Coronary artery (tissue), 2 donors: ENCODE measurements around the gene PTGDS.

ENCODE experiments used
- DNase-seq: peaks from one replicate; pipeline ENCODE4 v3.0.0-alpha.2; 2017; ENCODE audit warnings: low spot score
- H3K27ac ChIP-seq, 2 donors: fragments of 200-600 bp; sonication (generic); one replicate each; pipeline ENCODE4 v1.5.1; 2016 to 2019
- H3K4me3 ChIP-seq: fragments of 200-600 bp; sonication (generic); 2 replicates; pipeline ENCODE4 v1.5.1; 2016; ENCODE audit warnings: mild to moderate bottlenecking, moderate library complexity
- TF ChIP-seq, protein P1 (sequence below): fragments of 200-600 bp; sonication (generic); IDR thresholded peaks from one replicate; pipeline ENCODE4 v1.5.1; 2019; ENCODE audit warnings: antibody characterized with exemption

PTGDS gene

GRCh38 chr9:136974817-136975535 lies 2.3 kb upstream of the PTGDS start:
- Histone ChIP-seq H3K27ac (peak overlapping the region in 1 of 2 donors; percentile 19), H3K4me3 (no peak overlapping the region)

DNA sequence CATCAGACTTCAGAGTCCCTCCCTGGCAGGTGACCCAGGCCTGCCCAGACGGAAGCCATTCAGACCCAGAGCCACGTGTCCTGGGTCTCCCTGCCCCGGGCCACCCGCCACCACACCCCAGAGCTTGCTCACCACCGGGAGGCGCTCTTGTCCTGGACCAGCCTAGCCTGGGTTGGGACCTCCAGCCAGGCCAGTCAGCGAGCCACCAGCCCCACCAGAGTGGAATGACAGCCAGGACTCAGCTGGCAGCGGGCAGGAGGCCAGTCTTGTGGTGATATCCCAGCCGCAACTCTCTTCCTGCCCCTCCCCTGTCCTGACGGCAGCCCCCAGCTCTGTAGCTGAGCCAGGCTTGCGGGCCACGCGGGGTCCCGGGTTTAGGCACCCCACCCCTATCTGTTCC lies 1.7 kb upstream of the PTGDS start:
- DNase-seq = no peak
- Histone ChIP-seq H3K4me3 (no peak overlapping the region), H3K27ac (peak overlapping the region in 1 of 2 donors; percentile 19)
- TF ChIP-seq, protein P1, sequence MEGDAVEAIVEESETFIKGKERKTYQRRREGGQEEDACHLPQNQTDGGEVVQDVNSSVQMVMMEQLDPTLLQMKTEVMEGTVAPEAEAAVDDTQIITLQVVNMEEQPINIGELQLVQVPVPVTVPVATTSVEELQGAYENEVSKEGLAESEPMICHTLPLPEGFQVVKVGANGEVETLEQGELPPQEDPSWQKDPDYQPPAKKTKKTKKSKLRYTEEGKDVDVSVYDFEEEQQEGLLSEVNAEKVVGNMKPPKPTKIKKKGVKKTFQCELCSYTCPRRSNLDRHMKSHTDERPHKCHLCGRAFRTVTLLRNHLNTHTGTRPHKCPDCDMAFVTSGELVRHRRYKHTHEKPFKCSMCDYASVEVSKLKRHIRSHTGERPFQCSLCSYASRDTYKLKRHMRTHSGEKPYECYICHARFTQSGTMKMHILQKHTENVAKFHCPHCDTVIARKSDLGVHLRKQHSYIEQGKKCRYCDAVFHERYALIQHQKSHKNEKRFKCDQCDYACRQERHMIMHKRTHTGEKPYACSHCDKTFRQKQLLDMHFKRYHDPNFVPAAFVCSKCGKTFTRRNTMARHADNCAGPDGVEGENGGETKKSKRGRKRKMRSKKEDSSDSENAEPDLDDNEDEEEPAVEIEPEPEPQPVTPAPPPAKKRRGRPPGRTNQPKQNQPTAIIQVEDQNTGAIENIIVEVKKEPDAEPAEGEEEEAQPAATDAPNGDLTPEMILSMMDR = no peak

More at GRCh38 chr9:136974817-136975535, 2.3 kb upstream of the PTGDS start:
- TF ChIP-seq, protein P1 = no peak
- DNase-seq = no peak

DNA sequence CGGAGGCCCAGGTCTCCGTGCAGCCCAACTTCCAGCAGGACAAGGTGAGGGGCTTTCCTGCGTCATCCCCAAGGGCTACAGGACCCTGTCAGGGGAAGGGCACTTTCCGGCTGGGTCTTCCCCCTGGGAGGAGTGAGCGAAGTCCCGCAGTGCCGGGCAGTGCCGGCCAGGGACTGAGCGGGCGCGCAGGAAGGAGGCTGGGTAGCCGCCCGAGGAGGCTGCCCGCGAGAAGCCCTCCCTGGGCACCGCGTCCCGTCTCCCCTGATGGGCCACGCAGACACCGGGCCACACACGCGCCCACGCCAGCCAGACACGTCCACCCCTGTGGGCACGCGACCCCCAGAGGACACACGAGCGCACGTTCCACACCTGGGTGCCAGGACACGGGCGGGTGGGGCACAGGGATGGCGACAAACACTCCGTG lies 357 bp downstream of the PTGDS start:
- no peak for DNase-seq
- TF ChIP-seq, protein P1 = no peak
- H3K4me3 ChIP-seq = peak overlapping the region; percentile 68
- peak overlapping the region in 1 of 2 donors; percentile 27 for H3K27ac ChIP-seq

- Histone ChIP-seq H3K27ac (peak overlapping the region in 1 of 2 donors; percentile 27), H3K4me3 (peak overlapping the region; percentile 68)
- TF ChIP-seq, protein P1 = no peak
- no peak for DNase-seq
Observed at GRCh38 chr9:136978073-136978864, 965 bp downstream of the PTGDS start.

DNA sequence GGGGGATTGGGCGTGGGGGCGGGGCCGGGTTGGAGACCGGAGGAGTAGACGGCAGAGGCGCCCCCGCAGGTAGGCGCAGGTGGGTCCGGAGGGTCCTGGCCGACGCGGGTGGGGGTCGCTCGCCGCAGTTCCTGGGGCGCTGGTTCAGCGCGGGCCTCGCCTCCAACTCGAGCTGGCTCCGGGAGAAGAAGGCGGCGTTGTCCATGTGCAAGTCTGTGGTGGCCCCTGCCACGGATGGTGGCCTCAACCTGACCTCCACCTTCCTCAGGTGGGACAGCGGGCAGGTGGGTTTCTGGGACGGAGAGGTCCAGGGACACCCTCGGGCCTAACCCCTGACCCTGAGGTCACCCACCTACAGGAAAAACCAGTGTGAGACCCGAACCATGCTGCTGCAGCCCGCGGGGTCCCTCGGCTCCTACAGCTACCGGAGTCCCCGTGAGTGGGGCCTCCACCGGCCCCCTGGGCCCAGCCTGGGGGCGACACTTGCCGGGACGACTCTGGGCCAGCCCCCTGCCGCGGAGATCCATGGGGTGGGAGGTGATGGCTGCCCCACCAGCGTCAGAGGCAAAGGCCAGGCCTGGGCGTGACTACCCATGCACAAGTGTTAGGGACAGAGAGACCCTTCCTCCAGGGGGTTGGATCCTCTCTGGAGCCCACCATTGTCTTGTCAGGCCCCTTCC lies 1.7 kb downstream of the PTGDS start:
- TF ChIP-seq, protein P1 = no peak
- H3K27ac ChIP-seq = peak overlapping the region in 1 of 2 donors; percentile 11
- DNase-seq = no peak
- no peak overlapping the region for H3K4me3 ChIP-seq

DNA sequence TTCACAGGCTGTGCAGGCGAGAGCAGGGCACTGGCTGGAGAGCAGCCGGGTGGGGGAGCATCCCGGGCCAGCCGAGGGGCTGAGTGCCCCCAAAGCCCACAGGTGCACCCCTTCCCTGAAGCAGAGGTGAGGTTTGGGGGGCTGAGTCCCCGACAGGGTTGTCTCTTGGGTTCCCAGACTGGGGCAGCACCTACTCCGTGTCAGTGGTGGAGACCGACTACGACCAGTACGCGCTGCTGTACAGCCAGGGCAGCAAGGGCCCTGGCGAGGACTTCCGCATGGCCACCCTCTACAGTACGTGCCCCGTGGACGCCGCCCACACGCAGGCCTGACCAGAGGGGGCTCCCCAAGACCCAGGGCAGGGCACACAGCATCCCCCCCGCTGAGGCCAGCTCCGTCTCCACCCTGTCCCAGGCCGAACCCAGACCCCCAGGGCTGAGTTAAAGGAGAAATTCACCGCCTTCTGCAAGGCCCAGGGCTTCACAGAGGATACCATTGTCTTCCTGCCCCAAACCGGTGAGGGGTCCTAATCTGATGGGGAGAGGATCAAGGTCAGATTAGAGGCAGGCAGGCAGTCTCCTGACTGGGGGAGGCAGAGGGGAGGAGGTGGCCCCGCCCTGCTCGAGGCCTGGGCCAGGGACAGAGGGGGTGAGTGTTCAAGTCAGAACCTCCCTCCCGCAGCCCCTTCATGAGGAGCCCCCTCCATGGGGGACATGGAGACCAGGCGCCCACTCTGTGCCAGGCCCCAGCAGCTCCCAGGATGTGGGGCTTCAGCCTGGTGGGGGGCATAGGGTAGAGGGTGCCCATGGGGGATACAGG lies 2.7 kb downstream of the PTGDS start:
- H3K4me3 ChIP-seq = no peak overlapping the region
- DNase-seq = no peak
- no peak overlapping the region for H3K27ac ChIP-seq
- TF ChIP-seq, protein P1 = no peak
